Activated CD4-positive, alpha-beta T cell treated with anti-CD3 and anti-CD28 coated beads for 24 hours (primary cell): ENCODE measurements around the gene SLC15A1.

ENCODE experiments used
- DNase-seq, 2 donors: peaks; one replicate each; pipeline ENCODE4 v3.0.0-alpha.2; 2020; ENCODE audit warnings: low read depth in 2 of 2

SLC15A1 gene

GRCh38 chr13:98751861-98752466 is 508 bp downstream of the SLC15A1 start:
- DNase-seq, result no peak

DNA sequence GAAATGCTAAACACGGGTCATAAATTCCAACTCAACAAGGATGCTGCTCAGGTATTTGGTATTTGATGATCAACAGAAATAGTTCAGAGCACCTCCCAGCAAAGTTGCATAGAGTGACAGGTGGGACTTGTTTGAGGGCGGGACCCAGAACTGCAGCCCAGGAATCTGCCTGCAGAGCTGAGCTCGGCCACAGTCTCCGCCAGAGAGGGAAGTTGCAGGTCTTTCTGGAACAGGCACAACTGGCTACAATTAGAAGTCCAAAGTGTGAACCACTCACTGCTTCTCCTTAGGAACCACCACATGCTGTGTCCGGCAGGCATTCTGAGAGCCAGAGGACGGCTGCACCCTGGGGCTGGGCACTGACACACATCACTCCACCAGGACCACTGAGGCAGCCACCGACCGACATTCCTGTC is 1.1 kb downstream of the SLC15A1 start:
- no peak for DNase-seq

- DNase-seq, result no peak
Measured at GRCh38 chr13:98749501-98749900, 3.0 kb downstream of the SLC15A1 start.

- DNase-seq, result no peak
Measured at GRCh38 chr13:98746968-98747367, 5.5 kb downstream of the SLC15A1 start.

DNA sequence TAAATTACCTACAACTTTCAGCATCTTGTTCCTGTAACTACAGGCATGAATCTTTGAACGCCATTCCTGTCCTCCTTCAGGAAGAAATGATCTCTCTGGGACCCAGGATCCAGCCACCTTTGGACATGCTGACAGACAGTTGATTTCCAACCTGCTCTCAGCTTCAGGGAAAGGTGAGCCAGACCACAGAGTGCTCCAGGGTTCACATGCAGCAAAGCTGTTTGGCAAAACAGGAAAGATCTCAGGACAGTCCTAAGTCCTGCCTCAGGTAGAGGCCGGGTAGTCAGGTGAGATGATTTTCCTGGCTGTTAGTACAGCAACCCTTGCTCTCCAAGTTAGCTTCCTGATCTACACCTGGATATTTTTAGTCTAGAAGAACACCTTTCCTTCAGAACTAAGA is 9.1 kb downstream of the SLC15A1 start:
- no peak for DNase-seq

GRCh38 chr13:98742961-98743360 is 9.5 kb downstream of the SLC15A1 start:
- DNase-seq, result no peak

DNA sequence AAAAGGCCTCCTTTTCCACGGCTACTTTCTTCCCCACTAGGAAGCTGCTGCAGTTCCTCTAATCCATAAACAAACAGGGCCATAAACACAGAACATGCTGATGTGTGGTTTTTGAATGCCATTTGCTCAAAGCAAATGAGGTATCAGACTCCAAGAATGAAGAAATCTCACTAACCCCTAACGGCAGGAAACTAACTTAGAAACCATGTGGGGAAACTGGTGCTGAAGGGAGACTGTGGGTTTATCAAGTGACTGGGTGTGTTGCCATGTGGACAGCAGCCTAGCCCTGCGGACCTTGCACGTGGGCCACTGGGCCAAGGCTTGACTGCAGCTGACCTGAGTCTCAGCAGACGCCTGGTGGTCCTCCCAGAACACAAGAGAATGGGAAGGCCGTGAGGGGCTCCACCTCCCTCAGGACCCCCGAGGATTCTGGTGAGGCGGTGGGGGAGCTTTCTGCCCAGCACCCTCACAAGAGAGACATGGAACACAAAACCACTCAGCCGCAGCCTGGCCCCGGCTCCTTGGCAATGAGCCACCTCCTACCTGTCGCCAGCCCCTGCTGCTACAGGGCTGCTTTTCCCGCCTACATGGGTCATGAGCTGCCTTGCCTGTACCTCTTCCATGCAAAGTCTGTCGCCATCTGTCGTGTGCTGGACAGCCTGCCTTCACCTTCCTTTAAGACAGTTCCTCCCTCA is 10.6 kb downstream of the SLC15A1 start:
- DNase-seq, result no peak

DNA sequence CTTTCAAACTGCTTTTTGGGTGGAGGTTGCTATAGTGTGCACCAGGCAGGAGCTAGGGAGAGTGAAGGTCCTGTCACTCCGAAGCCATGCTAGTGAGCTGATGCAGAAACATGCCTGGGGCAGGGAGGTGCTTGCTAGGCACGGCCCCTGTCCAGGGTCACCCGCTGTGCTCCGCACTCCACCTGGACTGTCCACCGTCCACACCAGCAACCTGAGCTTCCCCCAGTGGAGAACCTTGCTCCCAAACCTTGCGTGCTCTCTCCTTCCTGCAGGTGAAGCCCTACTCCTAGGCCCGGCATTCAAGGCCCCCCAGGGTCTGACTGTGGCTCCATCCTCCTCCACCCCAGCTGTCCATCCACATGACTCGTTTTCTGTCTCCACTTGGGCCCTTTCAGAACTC is 12.3 kb downstream of the SLC15A1 start:
- no peak for DNase-seq

DNA sequence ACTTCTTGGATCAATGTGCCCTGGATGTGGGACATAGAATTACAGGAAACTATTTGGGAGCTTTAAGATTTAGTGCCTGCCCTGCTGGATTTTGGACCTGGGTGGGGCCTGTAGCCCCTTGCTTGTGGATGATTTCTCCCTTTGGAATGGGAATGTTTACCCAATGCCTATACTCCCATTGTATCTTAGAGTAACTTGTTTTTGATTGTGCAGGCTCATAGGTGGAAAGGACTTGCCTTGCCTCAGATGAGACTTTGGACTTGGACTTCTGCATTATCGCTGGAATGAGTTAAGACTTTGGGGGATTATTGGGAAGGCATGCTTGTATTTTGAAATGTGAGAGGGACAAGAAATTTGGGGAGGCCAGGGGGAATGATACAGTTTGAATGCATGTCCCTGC is 13.5 kb downstream of the SLC15A1 start:
- no peak for DNase-seq

GRCh38 chr13:98738213-98738612 is 14.3 kb downstream of the SLC15A1 start:
- DNase-seq, result no peak

DNA sequence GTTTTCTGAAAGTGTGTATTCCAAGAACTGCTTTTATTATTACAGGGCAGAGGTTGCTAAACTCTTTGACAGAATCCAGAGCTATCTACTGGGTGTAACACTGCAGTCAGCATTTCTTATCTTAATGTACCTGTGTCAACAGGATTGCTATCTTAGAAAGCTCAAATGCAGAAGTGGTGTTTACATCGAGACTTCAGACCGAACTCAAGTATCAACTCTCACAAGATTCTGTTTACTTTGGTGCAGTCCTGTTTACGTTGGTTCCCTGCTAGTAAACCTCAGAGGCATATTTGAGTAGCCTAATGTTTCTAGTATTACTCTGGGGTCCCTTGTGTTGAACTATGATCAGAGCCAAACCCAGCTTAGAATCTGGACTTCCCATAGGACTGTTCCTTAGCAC is 20.5 kb downstream of the SLC15A1 start:
- DNase-seq, result no peak

DNA sequence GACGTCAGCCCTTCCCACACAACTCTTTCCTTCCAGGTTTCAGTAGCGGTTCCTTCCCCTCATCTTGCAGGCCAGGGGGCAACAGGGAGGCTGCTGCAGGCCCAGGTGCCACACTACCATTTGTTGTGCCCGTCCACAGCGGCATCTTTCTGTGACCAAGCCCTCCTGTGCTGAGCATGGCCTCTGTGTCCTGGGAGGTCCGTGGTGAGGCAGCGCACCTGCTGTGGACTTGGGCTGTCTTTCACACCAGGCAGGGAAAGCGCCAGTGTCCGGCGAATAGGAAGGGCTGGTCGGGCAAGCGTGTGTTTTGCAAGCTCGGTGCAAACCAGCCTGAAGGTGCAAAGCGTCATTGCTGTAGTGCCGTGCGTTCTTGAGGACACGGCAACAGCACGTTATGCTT is 21.4 kb downstream of the SLC15A1 start:
- no peak for DNase-seq

DNA sequence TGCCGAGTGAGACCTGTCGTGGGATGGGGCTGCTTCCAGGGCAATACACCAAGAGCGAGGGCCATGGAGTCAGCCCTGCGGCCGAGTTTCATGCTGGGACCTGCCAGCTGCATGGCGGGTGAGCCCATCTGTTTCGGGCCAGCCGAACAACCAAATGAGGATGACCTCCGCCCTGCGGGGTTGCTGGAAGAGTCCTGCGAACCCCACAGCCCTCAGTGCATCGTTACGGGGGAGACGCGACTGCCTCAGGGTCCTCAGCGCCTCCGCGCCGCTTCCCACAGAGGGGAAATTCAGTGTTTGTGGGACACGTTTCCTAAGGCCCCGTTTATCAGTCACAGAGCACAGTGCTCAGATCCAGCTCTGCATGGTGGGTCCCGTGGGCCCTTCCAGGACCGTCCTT is 22.0 kb downstream of the SLC15A1 start:
- no peak for DNase-seq

- DNase-seq, result no peak
Measured at GRCh38 chr13:98729658-98730057, 22.8 kb downstream of the SLC15A1 start.

DNA sequence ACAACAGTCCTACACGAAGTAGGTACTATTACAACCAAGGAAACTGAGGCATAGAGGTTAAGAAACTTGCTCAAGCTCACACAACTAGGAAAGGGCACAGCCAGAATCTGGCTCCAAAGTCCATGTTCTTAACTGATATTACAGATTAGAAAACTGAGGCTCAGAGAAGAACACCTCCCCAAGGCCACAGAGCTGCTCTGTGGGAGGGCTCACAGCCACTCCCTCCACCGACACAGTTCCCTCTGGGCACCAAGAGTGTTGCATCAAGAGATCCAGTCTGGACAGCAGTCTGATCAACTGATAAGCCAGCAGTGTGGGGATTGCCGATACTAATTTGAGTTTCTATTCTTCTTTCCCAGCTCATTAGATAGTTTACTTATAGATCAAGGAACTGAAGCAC is 29.5 kb downstream of the SLC15A1 start:
- no peak for DNase-seq

DNA sequence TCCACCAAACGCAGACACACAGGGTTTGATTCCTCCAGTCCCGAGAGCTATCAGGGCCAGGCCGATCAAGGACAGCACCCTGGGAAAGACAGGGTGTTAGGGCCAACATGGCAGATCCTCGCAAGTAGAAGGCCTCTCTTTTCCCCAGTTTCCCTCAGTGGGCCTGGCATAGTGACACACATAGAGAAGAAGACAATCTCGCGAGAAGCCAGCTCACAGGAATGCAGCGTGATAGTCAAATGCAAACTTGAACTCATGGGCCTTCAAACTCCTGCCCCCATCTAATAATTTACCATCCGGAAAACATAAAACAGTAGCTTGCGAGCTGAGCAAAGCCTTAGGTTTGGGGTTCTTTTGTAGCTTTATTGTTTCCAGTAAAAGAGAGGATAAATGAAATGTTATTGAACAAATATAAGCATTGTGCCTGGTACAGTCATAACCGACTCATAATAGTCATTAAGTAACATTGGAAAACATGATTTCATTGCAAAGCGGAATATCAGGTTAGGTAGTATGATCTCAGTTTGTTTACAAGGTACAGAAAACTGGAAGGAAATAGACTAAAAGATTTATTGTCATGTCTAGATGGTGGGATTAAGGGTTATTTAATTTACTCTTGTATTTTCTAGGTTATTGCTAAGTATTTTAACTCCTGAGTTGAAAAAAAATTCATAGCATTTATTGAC is 30.5 kb downstream of the SLC15A1 start:
- no peak for DNase-seq

DNA sequence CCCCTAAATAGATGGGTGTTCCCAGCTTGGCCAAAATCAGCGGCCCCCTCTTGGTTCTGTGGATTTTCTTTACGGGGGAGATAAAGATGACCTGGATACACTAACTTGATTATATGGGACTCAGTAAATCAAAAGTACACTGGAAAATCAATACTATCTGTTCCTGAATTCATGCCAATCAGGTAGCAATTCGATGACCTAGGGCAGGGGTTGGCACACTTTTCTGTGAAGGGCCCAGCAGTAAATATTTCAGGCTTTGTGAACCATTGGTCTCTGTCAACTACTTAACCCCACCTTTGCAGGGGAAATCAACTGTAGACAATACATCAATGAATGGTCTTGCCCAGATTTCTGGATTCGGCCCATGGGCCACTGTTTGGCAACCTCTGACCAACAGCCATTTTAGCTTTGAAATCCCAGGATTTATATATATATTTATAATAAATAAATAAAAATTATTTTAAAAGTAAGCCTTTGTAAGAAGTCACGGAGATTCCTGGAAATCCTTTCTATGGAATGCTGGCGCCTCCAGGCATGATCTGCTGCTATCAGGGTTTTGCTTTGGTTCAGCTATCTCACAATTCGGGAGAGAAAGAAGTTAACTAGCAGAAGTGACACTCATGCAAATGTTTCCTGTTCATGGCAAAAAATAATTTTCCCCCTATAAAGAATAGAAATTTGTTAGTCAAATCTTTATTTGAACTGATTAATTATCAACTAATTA is 32.8 kb downstream of the SLC15A1 start:
- no peak for DNase-seq

DNA sequence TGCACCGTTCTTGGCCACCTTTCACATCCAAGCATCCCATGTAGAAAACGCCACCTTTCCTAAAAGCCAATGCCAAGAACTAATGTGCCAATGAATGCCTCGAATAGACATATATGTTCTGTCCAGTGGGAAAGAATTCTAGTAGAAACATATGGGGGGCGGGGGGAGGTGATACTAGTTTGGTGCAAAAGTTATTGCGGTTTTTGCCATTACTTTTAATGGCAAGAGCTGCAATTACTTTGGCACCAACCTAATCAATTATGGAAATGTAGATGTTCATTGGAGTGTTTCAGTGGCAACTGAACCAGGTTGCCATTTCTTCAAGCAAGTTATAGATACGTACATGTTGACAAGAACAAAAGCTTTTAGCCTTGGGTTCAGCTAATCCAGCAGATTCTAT is 34.6 kb downstream of the SLC15A1 start:
- DNase-seq, result no peak

DNA sequence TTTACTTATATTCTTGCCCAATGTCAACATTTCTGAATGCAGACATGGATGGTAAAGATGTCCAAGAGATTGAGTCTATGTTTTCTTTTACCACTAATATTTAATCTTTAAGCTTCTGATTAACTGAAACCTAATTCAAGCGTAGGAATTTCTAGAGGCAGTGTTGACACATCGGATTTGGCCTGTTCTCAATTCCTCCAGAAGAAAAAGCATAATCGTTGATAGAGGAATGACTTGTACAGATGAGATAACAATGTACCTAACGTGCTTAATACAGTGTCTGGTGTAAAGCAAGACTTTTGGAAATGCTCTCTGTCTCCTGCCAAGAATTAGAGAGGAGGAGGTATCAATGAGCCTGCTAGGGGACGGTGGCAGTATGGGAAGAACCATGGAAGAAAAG is 35.2 kb downstream of the SLC15A1 start:
- DNase-seq, result no peak

DNA sequence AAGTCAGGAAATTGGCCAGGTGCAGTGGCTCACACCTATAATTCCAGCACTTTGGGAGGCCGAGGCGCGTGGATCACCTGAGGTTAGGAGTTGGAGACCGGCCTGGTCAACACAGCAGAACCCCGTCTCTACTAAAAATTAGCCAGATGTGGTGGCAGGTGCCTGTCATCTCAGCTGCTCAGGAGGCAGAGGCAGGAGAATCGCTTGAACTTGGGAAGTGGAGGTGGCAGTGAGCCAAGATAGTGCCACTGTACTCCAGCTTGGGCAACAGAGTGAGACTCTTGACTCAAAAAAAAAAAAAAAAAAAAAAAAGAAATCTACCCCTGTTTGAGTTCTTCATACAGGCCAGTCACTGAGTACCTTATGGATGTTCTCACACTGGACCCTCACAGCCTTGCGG is 42.0 kb downstream of the SLC15A1 start:
- no peak for DNase-seq

DNA sequence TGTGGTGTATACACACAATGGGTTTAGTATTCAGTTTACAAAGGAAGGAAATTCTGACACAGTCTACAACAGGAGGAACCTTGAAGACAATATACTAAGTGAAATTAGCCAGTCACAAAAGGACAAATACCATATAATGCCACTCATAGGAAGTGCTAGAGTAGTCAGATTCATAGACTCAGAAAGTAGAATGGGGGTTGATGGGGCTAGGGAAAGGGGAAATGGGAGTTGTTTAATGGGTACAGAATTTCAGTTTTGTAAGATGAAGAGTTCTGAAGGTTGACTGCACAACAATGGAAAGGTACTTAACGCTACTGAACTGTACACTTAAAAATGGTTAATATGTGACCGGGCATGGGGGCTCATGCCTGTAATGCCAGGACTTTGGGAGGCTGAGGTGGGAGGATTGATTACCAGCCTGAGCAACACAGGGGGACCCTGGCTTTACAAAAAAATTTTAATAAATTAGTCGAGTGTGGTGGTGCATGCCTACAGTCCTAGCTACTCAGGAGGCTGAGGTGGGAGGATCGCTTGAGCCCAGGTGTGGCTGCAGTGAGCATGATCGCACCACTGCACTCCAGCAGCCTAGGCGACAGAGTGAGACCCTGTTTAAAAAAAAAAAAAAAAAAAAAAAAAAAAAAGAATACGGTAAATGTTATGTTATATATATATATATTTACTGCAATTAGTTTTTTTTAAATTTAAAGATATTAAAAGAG is 45.0 kb downstream of the SLC15A1 start:
- no peak for DNase-seq
